ENCODE measurements around the gene SZT2.
A peak's percentile ranks its signal among the peaks of the same experiment; 100 is the strongest.

SZT2 gene

DNA sequence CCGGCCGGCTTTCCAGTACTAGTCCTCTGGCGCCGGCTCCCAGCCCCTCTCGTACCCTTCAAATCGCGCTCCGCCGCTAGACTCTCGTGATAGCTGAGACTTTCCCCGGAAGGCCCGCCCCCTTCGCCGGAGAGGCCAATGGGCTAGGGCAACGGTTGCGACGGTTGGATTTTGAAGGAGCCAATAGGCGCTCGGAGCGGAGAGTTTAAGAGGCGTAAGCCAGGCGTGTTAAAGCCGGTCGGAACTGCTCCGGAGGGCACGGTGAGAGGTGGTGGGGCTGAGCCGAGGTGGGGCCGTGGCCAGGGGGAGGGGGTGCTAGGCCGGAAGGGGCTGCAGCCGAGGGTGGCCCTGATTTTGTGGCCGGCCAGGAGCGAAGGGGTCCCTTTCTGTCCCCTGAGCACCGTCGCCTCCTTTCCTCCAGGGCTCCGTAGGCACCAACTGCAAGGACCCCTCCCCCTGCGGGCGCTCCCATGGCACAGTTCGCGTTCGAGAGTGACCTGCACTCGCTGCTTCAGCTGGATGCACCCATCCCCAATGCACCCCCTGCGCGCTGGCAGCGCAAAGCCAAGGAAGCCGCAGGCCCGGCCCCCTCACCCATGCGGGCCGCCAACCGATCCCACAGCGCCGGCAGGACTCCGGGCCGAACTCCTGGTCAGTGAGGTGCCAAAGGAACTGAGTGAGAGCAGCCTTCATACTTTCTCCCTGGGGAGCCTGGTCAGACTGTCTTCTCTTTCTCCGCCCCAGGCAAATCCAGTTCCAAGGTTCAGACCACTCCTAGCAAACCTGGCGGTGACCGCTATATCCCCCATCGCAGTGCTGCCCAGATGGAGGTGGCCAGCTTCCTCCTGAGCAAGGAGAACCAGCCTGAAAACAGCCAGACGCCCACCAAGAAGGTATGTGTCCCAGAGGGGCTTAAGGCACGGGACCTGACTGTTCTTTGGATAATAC lies 30.7 kb upstream of the SZT2 start, which contains the start of gene CDC20:
CDC20 (plus strand) TSS at position 236 of the 948 bp plus-strand sequence; CDS start at position 471, 235 bp downstream.
- peaks cover 23% of the 10 kb centered on the region for H3K36me3 ChIP-seq (ENCODE audit: control insufficient read depth, insufficient read depth, low read length)
- peaks cover 26% of the 10 kb centered on the region for H3K79me2 ChIP-seq (ENCODE audit: control insufficient read depth, insufficient read depth, low read length)
- H3K56ac ChIP-seq (ENCODE audit: low read length) = peak within 1 kb of the TSS; percentile 96
- DNase-seq = peak; percentile 99
- H3K4me1 ChIP-seq (ENCODE audit: control insufficient read depth, low read depth, low read length) = peaks cover 13% of the 10 kb centered on the region
- peak within 1 kb of the TSS; percentile 92 for H3K4me3 ChIP-seq (ENCODE audit: low read length)
- peak within 1 kb of the TSS; percentile 74 for H3K4ac ChIP-seq (ENCODE audit: low read depth, low read length)
- H4K5ac ChIP-seq (ENCODE audit: low read length) = no peak within 1 kb of the TSS
- peak within 1 kb of the TSS; percentile 7 for H4K8ac ChIP-seq (ENCODE audit: low read depth, low read length)
- no peak within 1 kb of the TSS for H2BK15ac ChIP-seq (replicated peaks; ENCODE audit: low read depth)
- peak within 1 kb of the TSS; percentile 54 for H2AK5ac ChIP-seq (ENCODE audit: low read length)
- H3K9ac ChIP-seq (ENCODE audit: low read length) = peak within 1 kb of the TSS; percentile 95
- H3K27ac ChIP-seq (ENCODE audit: low read depth, low read length) = peak within 1 kb of the TSS; percentile 80
- peak within 1 kb of the TSS; percentile 66 for H2BK5ac ChIP-seq (ENCODE audit: low read length)
- peaks cover 20% of the 10 kb centered on the region for H3K79me1 ChIP-seq (ENCODE audit: low read length)
- H3K23ac ChIP-seq (ENCODE audit: low read length) = peak within 1 kb of the TSS; percentile 7
- no peaks in the 10 kb centered on the region for H3K27me3 ChIP-seq (ENCODE audit: insufficient read depth, low read length, poor library complexity)
- no peak within 1 kb of the TSS for H2BK120ac ChIP-seq (ENCODE audit: low read depth, low read length)
- no CpG with 5 or more reads among the region's 59 CpGs for WGBS (ENCODE audit: extremely low coverage, insufficient coverage, low lambda C conversion rate)
- peak within 1 kb of the TSS; percentile 26 for H3K4me2 ChIP-seq (ENCODE audit: low read length)
- H3K18ac ChIP-seq (ENCODE audit: low read length) = peak within 1 kb of the TSS; percentile 88

DNA sequence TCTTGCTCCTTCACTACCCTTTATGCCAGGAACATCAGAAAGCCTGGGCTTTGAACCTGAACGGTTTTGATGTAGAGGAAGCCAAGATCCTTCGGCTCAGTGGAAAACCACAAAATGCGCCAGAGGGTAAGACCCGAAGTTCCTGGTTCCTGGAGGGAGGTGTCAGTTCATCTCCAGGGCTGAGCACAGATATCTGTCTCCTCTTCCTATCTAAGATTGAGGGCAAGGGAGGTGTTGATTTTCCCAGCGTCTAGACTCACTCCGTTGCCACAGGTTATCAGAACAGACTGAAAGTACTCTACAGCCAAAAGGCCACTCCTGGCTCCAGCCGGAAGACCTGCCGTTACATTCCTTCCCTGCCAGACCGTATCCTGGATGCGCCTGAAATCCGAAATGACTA lies 30.0 kb upstream of the SZT2 start:
- Histone ChIP-seq H3K27ac (ENCODE audit: low read depth, low read length) (no peak overlapping the region), H3K4me1 (ENCODE audit: control insufficient read depth, low read depth, low read length) (peaks cover 13% of the 10 kb centered on the region), H3K79me2 (ENCODE audit: control insufficient read depth, insufficient read depth, low read length) (peaks cover 26% of the 10 kb centered on the region), H3K9ac (ENCODE audit: low read length) (peak overlapping the region; percentile 95), H2BK5ac (ENCODE audit: low read length) (no peak overlapping the region), H4K5ac (ENCODE audit: low read length) (no peak overlapping the region), H3K4me2 (ENCODE audit: low read length) (peak overlapping the region; percentile 26), H3K36me3 (ENCODE audit: control insufficient read depth, insufficient read depth, low read length) (peaks cover 25% of the 10 kb centered on the region), H3K23ac (ENCODE audit: low read length) (no peak overlapping the region), H3K4me3 (ENCODE audit: low read length) (peak overlapping the region; percentile 92), H3K79me1 (ENCODE audit: low read length) (peaks cover 20% of the 10 kb centered on the region), H3K18ac (ENCODE audit: low read length) (no peak overlapping the region), H2BK15ac (replicated peaks; ENCODE audit: low read depth) (no peak overlapping the region), H2BK120ac (ENCODE audit: low read depth, low read length) (no peak overlapping the region), H2AK5ac (ENCODE audit: low read length) (no peak overlapping the region), H4K8ac (ENCODE audit: low read depth, low read length) (no peak overlapping the region), H3K56ac (ENCODE audit: low read length) (peak overlapping the region; percentile 96), H3K4ac (ENCODE audit: low read depth, low read length) (no peak overlapping the region), H3K27me3 (ENCODE audit: insufficient read depth, low read length, poor library complexity) (no peaks in the 10 kb centered on the region)
- DNase-seq = peak; percentile 35
- WGBS (ENCODE audit: extremely low coverage, insufficient coverage, low lambda C conversion rate) = no CpG with 5 or more reads among the region's 11 CpGs

DNA sequence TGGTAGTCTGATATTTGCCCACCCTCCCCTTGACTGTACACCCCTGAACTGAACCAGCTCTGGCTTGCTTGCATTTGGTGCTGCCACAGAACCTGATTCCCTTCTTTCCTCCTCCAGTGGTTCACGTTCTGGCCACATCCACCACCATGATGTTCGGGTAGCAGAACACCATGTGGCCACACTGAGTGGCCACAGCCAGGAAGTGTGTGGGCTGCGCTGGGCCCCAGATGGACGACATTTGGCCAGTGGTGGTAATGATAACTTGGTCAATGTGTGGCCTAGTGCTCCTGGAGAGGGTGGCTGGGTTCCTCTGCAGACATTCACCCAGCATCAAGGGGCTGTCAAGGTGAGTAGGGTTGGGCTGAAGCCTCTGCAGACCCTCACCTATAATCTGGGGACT lies 29.1 kb upstream of the SZT2 start:
- Histone ChIP-seq H2AK5ac (ENCODE audit: low read length) (no peak overlapping the region), H2BK15ac (replicated peaks; ENCODE audit: low read depth) (no peak overlapping the region), H3K4ac (ENCODE audit: low read depth, low read length) (no peak overlapping the region), H2BK120ac (ENCODE audit: low read depth, low read length) (no peak overlapping the region), H3K9ac (ENCODE audit: low read length) (peak overlapping the region; percentile 95), H3K79me2 (ENCODE audit: control insufficient read depth, insufficient read depth, low read length) (peaks cover 29% of the 10 kb centered on the region), H3K56ac (ENCODE audit: low read length) (peak overlapping the region; percentile 96), H3K36me3 (ENCODE audit: control insufficient read depth, insufficient read depth, low read length) (peaks cover 26% of the 10 kb centered on the region), H3K4me1 (ENCODE audit: control insufficient read depth, low read depth, low read length) (peaks cover 15% of the 10 kb centered on the region), H3K23ac (ENCODE audit: low read length) (no peak overlapping the region), H3K4me2 (ENCODE audit: low read length) (peak overlapping the region; percentile 26), H3K79me1 (ENCODE audit: low read length) (peaks cover 26% of the 10 kb centered on the region), H2BK5ac (ENCODE audit: low read length) (no peak overlapping the region), H3K18ac (ENCODE audit: low read length) (no peak overlapping the region), H3K27ac (ENCODE audit: low read depth, low read length) (no peak overlapping the region), H3K27me3 (ENCODE audit: insufficient read depth, low read length, poor library complexity) (no peaks in the 10 kb centered on the region), H4K5ac (ENCODE audit: low read length) (no peak overlapping the region), H4K8ac (ENCODE audit: low read depth, low read length) (no peak overlapping the region), H3K4me3 (ENCODE audit: low read length) (no peak overlapping the region)
- no peak for DNase-seq
- WGBS (ENCODE audit: extremely low coverage, insufficient coverage, low lambda C conversion rate) = no CpG with 5 or more reads among the region's 4 CpGs

DNA sequence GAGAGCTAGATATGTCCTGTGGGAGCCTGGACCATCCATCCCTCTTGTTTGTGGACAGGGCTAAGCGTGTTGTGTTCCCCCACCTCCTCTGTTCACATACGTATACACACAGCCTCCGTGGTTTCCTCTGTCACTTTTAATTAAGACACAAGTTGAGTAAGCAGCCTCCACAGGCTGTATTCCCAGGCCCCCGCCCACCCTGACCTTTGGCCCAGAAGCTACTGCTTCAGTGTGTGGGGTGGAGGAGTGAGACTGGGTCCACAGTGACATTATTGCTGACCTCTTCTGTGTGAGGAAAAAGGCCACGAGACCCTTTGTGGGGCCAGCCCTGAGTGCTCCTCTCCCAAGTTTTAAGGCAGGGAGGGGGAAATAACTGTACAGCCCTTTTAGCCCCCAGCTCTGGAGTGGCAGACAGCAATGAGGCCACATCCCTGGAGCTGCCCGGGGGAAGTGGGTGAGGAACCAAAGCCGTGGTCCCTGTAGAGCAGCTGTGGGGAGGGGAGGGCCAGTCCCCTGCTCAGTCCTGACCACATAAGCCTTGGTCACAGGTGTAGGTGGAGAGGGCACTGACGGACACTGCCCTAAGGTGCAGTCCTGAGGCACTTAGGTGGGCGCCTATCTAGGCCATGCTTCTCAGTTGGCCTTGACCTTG lies 26.3 kb upstream of the SZT2 start:
- Histone ChIP-seq H3K27ac (ENCODE audit: low read depth, low read length) (no peak overlapping the region), H2BK120ac (ENCODE audit: low read depth, low read length) (no peak overlapping the region), H2AK5ac (ENCODE audit: low read length) (no peak overlapping the region), H3K79me1 (ENCODE audit: low read length) (peaks cover 36% of the 10 kb centered on the region), H2BK5ac (ENCODE audit: low read length) (no peak overlapping the region), H3K36me3 (ENCODE audit: control insufficient read depth, insufficient read depth, low read length) (peaks cover 26% of the 10 kb centered on the region), H3K9ac (ENCODE audit: low read length) (no peak overlapping the region), H3K4me3 (ENCODE audit: low read length) (no peak overlapping the region), H3K4ac (ENCODE audit: low read depth, low read length) (no peak overlapping the region), H3K4me1 (ENCODE audit: control insufficient read depth, low read depth, low read length) (peaks cover 20% of the 10 kb centered on the region), H3K18ac (ENCODE audit: low read length) (no peak overlapping the region), H4K8ac (ENCODE audit: low read depth, low read length) (no peak overlapping the region), H3K79me2 (ENCODE audit: control insufficient read depth, insufficient read depth, low read length) (peaks cover 35% of the 10 kb centered on the region), H3K27me3 (ENCODE audit: insufficient read depth, low read length, poor library complexity) (no peaks in the 10 kb centered on the region), H3K56ac (ENCODE audit: low read length) (no peak overlapping the region), H4K5ac (ENCODE audit: low read length) (no peak overlapping the region), H2BK15ac (replicated peaks; ENCODE audit: low read depth) (no peak overlapping the region), H3K23ac (ENCODE audit: low read length) (no peak overlapping the region), H3K4me2 (ENCODE audit: low read length) (no peak overlapping the region)
- no CpG with 5 or more reads among the region's 9 CpGs for WGBS (ENCODE audit: extremely low coverage, insufficient coverage, low lambda C conversion rate)
- no peak for DNase-seq

DNA sequence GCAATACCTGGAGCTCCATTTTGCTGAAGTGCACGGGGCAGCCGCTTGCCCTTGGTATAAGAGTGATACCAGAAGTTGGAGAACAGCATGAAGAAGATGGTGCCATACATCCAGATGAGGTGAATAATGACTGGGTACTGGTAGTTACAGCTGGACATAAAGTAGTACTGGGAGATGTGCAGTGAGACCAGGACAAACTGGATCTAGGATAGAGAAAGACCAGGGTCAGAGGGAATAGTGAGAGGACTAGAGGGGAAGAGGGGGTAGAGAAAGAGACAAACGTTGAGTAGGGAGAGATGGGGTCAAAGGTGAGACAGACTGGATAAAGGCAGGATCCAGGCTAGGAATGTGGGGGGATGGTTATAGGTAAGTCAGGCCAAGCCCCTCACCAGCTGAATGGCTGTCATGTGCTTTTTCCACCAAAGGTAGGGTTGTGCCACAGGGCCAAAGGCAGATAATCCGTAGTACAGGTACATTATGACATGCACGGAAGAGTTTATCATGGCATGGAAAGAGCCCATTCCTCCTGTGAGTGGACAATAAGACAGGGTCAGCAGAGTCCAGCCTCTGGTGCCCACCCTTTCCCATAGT lies 25.7 kb upstream of the SZT2 start:
- Histone ChIP-seq H3K27ac (ENCODE audit: low read depth, low read length) (no peak overlapping the region), H3K4ac (ENCODE audit: low read depth, low read length) (no peak overlapping the region), H3K27me3 (ENCODE audit: insufficient read depth, low read length, poor library complexity) (no peaks in the 10 kb centered on the region), H3K79me2 (ENCODE audit: control insufficient read depth, insufficient read depth, low read length) (peaks cover 34% of the 10 kb centered on the region), H3K18ac (ENCODE audit: low read length) (no peak overlapping the region), H3K9ac (ENCODE audit: low read length) (no peak overlapping the region), H4K5ac (ENCODE audit: low read length) (no peak overlapping the region), H2BK120ac (ENCODE audit: low read depth, low read length) (no peak overlapping the region), H3K4me3 (ENCODE audit: low read length) (no peak overlapping the region), H3K56ac (ENCODE audit: low read length) (no peak overlapping the region), H3K23ac (ENCODE audit: low read length) (no peak overlapping the region), H3K4me1 (ENCODE audit: control insufficient read depth, low read depth, low read length) (peaks cover 23% of the 10 kb centered on the region), H3K36me3 (ENCODE audit: control insufficient read depth, insufficient read depth, low read length) (peaks cover 26% of the 10 kb centered on the region), H2BK5ac (ENCODE audit: low read length) (no peak overlapping the region), H4K8ac (ENCODE audit: low read depth, low read length) (no peak overlapping the region), H3K4me2 (ENCODE audit: low read length) (no peak overlapping the region), H2AK5ac (ENCODE audit: low read length) (no peak overlapping the region), H2BK15ac (replicated peaks; ENCODE audit: low read depth) (no peak overlapping the region), H3K79me1 (ENCODE audit: low read length) (peaks cover 36% of the 10 kb centered on the region)
- DNase-seq = no peak
- WGBS (ENCODE audit: extremely low coverage, insufficient coverage, low lambda C conversion rate) = no CpG with 5 or more reads among the region's 5 CpGs

All from mesendoderm (in vitro differentiated cells).